GM12878 (cell line): ENCODE data around the gene POLR3E. TPM values are rescaled to one million over a fixed set of nuclear protein-coding genes. Genes with fewer than 3 reads are reported as not detected.

Experiments
- ATAC-seq: fragments of 200-7000 bp; cut with Tn5 transposase; 3 replicates; pipeline ENCODE4 v1.9.1; 2020; ENCODE audit warnings: mild to moderate bottlenecking, moderate library complexity
- BruUV-seq: library from RNA; stranded (reverse); fragments of 400-500 nt; replicated peaks from 2 replicates; lab custom pipeline; 2021; lab: Mats Ljungman, UMichigan
- CTCF ChIA-PET: fragments of 300-600 bp; sonication (Branson Sonifier 250); formaldehyde crosslinking; extraction: SDS; loops from one replicate; lab custom pipeline; 2021; ENCODE audit warnings: inconsistent platforms; lab: Yijun Ruan, JAX
- POLR2A ChIA-PET: fragments of 350-600 bp; formaldehyde crosslinking; extraction: SDS; loops from one replicate; lab custom pipeline; 2021; ENCODE audit warnings: inconsistent platforms; lab: Charles Lee
- RAD21 ChIA-PET: fragments of 300-600 bp; sonication (Branson Sonifier 250); formaldehyde crosslinking; loops from one replicate; lab custom pipeline; 2023; ENCODE audit warnings: antibody characterized with exemption; ENCODE audit not compliant: unreplicated experiment; lab: Charles Lee
- SMC1A ChIA-PET: fragments of 300-600 bp; sonication (Branson Sonifier 250); formaldehyde crosslinking; loops from one replicate; lab custom pipeline; 2023; ENCODE audit not compliant: unreplicated experiment, uncharacterized antibody; lab: Charles Lee
- DNase-seq: peaks from one replicate; pipeline ENCODE4 v3.0.0-alpha.2; 2011; ENCODE audit warnings: low read depth, low spot score
- FAIRE-seq: peaks from 3 replicates; lab custom pipeline; 2011; peaks lifted over from hg19 to GRCh38; lab: Jason Lieb, UNC
- H2AFZ ChIP-seq: 2 replicates; pipeline ENCODE4 v1.6.0; 2011; ENCODE audit warnings: low read depth, low read length, control low read depth; ENCODE audit not compliant: control insufficient read depth
- H3K27ac ChIP-seq: 2 replicates; pipeline ENCODE4 v1.5.1; 2011; ENCODE audit warnings: control low read depth; ENCODE audit not compliant: control insufficient read depth, insufficient read depth
- H3K27me3 ChIP-seq, 2 experiments: replicated peaks in 1 of 2; 2 replicates each; pipeline versions ENCODE4 v1.6.0 to v1.6.1; 2011; ENCODE audit warnings: low read length in 1 of 2; ENCODE audit not compliant: control insufficient read depth in 2 of 2, insufficient read depth in 2 of 2
- H3K36me3 ChIP-seq, 2 experiments: 2 replicates each; pipeline ENCODE4 v1.5.1; 2011; ENCODE audit warnings: low read length in 1 of 2; ENCODE audit not compliant: control insufficient read depth in 2 of 2, insufficient read depth in 2 of 2
- H3K4me1 ChIP-seq: 2 replicates; pipeline ENCODE4 v1.6.1; 2011; ENCODE audit warnings: mild to moderate bottlenecking, low read length, moderate library complexity, mixed read lengths; ENCODE audit not compliant: control insufficient read depth, insufficient read depth
- H3K4me2 ChIP-seq: 2 replicates; pipeline ENCODE4 v1.6.0; 2011; ENCODE audit warnings: control low read depth; ENCODE audit not compliant: control insufficient read depth, insufficient read depth
- H3K4me3 ChIP-seq: fragments of 200-600 bp; sonication (generic); 2 replicates; pipeline ENCODE4 v1.5.1; 2016
- H3K79me2 ChIP-seq: 2 replicates; pipeline ENCODE4 v1.6.0; 2011; ENCODE audit warnings: low read length; ENCODE audit not compliant: control insufficient read depth, insufficient read depth
- H3K9ac ChIP-seq: 2 replicates; pipeline ENCODE4 v1.8.0; 2011; ENCODE audit warnings: low read length, control low read depth, mixed read lengths; ENCODE audit not compliant: control insufficient read depth, insufficient read depth
- H3K9me3 ChIP-seq: replicated peaks from 3 replicates; pipeline ENCODE4 v1.5.1; 2011; ENCODE audit warnings: mild to moderate bottlenecking, low read length; ENCODE audit not compliant: control insufficient read depth, insufficient read depth
- H4K20me1 ChIP-seq: 2 replicates; pipeline ENCODE4 v1.6.0; 2011; ENCODE audit not compliant: control insufficient read depth, insufficient read depth
- CHD4 ChIP-seq: fragments of 200-600 bp; sonication (generic); IDR thresholded peaks from 2 replicates; pipeline ENCODE4 v1.6.1; 2016; ENCODE audit warnings: mild to moderate bottlenecking
- IKZF2 ChIP-seq, 2 experiments: fragments of 450-650 bp; IDR thresholded peaks; 2 replicates each; pipeline ENCODE4 v1.6.1; 2017; ENCODE audit warnings: mild to moderate bottlenecking in 2 of 2, moderate library complexity in 2 of 2
- POLR2A ChIP-seq: IDR thresholded peaks from 2 replicates; pipeline ENCODE4 v1.6.1; 2011; ENCODE audit warnings: low read depth, mild to moderate bottlenecking, low read length
- RELA ChIP-seq: fragments of 450-650 bp; IDR thresholded peaks from 2 replicates; pipeline ENCODE4 v1.8.0; 2014; ENCODE audit warnings: borderline replicate concordance; ENCODE audit not compliant: partially characterized antibody
- ZZZ3 ChIP-seq: IDR thresholded peaks from 2 replicates; pipeline ENCODE4 v1.6.1; 2011; ENCODE audit warnings: low read depth; ENCODE audit not compliant: control insufficient read depth, insufficient read length
- WGBS: methylation state at CpG from one replicate; pipeline ENCODE4 v1.1.6; 2016; ENCODE audit warnings: low lambda C conversion rate; ENCODE audit not compliant: insufficient replicate concordance, insufficient coverage; ENCODE audit errors: missing lambda C conversion rate; 5-methylcytosine and 5-hydroxymethylcytosine counted together
- in situ Hi-C: fragments of 300-500 bp; cut with MboI; formaldehyde crosslinking; loops from 9 replicates; pipeline ENCODE4 v1.14.3; 2018; ENCODE audit warnings: mixed read lengths
- intact Hi-C: fragments of 100-400 bp; cut with micrococcal nuclease; formaldehyde crosslinking; loops from one replicate; pipeline ENCODE4 v1.14.2; 2022; ENCODE audit not compliant: unreplicated experiment
- polyA plus RNA-seq, 11 experiments: library from polyadenylated mRNA; depleted of rRNA in 4 of 11; unstranded in 6 of 11; stranded (reverse) in 5 of 11; fragments of >200 nt; fragmentation: Nextera tagmentation in 4 of 11; fragmentation: Illumina TruSeq in 1 of 11; extraction: Ambion mirVana in 4 of 11; extraction: Trizol in 1 of 11; gene quantifications; 1 replicate in 1 of 11; 2 replicates in 10 of 11; pipeline versions ENCODE4 v1.2.1 to v1.2.3, GENCODE V29; 2011 to 2016; ENCODE audit warnings: inconsistent platforms in 2 of 11, missing spikeins in 2 of 11, low read depth in 1 of 11
- total RNA-seq, 4 experiments: library from RNA; depleted of rRNA in 3 of 4; stranded (reverse); fragments of >200 nt in 3 of 4; fragmentation: Illumina TruSeq in 1 of 4; extraction: Trizol in 1 of 4; gene quantifications; 2 replicates each; pipeline versions ENCODE4 v1.2.1 to v1.2.3, GENCODE V29; 2013 to 2021
- TF ChIP-seq, protein P1 (sequence below): fragments of 450-650 bp; IDR thresholded peaks from 2 replicates; pipeline ENCODE4 v1.6.1; 2017; ENCODE audit warnings: low read depth, mild to moderate bottlenecking, moderate library complexity

The POLR3E gene
- total and polyA plus RNA-seq, 10 of the 15 experiments (the other 5 are each of a cell fraction or from before 2014, with no cell fraction given), result 11.1 to 79.5 (median 39.7) TPM

DNA sequence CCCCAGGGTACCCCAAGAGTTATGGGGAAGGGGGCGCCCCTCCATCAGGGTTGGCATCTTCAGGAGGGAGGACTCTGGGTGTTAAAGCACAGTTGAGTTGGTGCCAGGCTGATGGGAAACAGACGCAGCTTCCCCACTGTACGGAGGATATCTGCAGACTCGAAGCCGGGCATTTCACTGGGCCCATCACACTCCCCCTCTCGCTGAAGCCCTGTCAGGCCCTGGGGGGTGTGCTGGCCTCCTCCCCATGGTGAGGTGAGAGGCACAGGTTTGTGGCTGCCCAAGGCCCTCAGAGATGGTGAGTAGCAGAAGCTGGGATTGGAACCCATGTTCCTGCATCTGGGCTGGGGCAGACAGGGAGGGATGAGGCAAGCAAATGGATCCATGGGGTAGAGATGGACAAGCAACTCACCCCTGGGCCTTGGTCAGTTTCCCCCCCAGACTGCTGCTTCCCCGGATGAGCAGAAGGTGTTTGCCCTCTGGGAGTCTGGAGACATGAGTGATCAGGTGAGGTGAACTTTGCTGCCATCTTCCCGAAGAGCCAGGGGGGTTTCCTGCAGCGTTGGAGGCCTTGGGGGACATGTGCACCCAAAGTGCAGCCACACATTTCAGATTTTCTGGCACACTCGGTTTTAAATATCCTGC lies 31.0 kb downstream of the POLR3E start:
- H3K36me3 ChIP-seq, result peaks cover 17 to 35% of the 10 kb centered on the region in 2 experiments; a peak in 3 of 4 replicates
- H3K9me3 ChIP-seq, result no peaks in the 10 kb centered on the region
- CTCF ChIA-PET, result interaction anchor here (1.5 to 2.8 kb wide), 2 partner anchors 9 kb away, joined by 3 to 11 read pairs; no protein-coding TSS in a partner anchor
- H3K27ac ChIP-seq, result no peak overlapping the region
- H2AFZ ChIP-seq, result no peak overlapping the region
- H4K20me1 ChIP-seq, result no peaks in the 10 kb centered on the region
- POLR2A ChIA-PET, result no interaction called here
- no peaks in the 10 kb centered on the region for H3K4me1 ChIP-seq
- H3K4me2 ChIP-seq, result no peak overlapping the region
- WGBS, result 97% methylated on average over 10 of the region's 10 CpGs
- H3K27me3 ChIP-seq, result no peaks in the 10 kb centered on the region
- no peak for DNase-seq
- H3K4me3 ChIP-seq, result no peak overlapping the region
- no peaks in the 10 kb centered on the region for H3K79me2 ChIP-seq
- no TSS peak for BruUV-seq
- FAIRE-seq, result no peak
- TF ChIP-seq POLR2A (0 out of 2 replicates have a peak, but pooled peaks have one; percentile 17), IKZF2 (IDR thresholded peaks at IDR 0.05) (no peak), CHD4 (no peak), ZZZ3 (no peak), RELA (no peak)
- TF ChIP-seq, protein P1, sequence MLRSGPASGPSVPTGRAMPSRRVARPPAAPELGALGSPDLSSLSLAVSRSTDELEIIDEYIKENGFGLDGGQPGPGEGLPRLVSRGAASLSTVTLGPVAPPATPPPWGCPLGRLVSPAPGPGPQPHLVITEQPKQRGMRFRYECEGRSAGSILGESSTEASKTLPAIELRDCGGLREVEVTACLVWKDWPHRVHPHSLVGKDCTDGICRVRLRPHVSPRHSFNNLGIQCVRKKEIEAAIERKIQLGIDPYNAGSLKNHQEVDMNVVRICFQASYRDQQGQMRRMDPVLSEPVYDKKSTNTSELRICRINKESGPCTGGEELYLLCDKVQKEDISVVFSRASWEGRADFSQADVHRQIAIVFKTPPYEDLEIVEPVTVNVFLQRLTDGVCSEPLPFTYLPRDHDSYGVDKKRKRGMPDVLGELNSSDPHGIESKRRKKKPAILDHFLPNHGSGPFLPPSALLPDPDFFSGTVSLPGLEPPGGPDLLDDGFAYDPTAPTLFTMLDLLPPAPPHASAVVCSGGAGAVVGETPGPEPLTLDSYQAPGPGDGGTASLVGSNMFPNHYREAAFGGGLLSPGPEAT, result no peak
- H3K9ac ChIP-seq, result no peak overlapping the region
- in situ Hi-C loops (loop anchor here (10.0 kb wide), 4 partner anchors 347 to 1173 kb away; partner anchors contain the start of genes DNAH3 and LDAF1), intact Hi-C loops (no loop called here)
- SMC1A ChIA-PET, result no interaction called here
- RAD21 ChIA-PET, result no interaction called here
- no peak for ATAC-seq
